Panc1 (cell line): ENCODE data around the gene GPX3. TPM values are rescaled to one million over a fixed set of nuclear protein-coding genes. Genes with fewer than 3 reads are reported as not detected.

ENCODE experiments used
- ATAC-seq: fragments of 200-7000 bp; cut with Tn5 transposase; 2 replicates; pipeline ENCODE4 v1.9.1; 2020; ENCODE audit warnings: mild to moderate bottlenecking, moderate library complexity
- BruUV-seq: library from RNA; stranded (reverse); fragments of 400-500 nt; replicated peaks from 2 replicates; lab custom pipeline; 2021; lab: Mats Ljungman, UMichigan
- CTCF ChIA-PET: fragments of 300-600 bp; sonication (Branson Sonifier 250); formaldehyde crosslinking; loops from one replicate; lab custom pipeline; 2022; ENCODE audit warnings: antibody characterized with exemption; lab: Charles Lee
- POLR2A ChIA-PET: fragments of 300-600 bp; sonication (Branson Sonifier 250); formaldehyde crosslinking; loops from one replicate; lab custom pipeline; 2022; ENCODE audit warnings: antibody characterized with exemption; lab: Charles Lee
- DNase-seq: peaks from one replicate; pipeline ENCODE4 v3.0.0-alpha.2; 2010; ENCODE audit warnings: low read depth, low spot score
- H3K27ac ChIP-seq: 2 replicates; pipeline ENCODE4 v1.5.1; 2011; ENCODE audit warnings: mild to moderate bottlenecking, low read length, inconsistent platforms
- H3K27me3 ChIP-seq: fragments of 200-500 bp; sonication (Bioruptor generic); 2 replicates; pipeline ENCODE4 v1.6.0; 2014; ENCODE audit warnings: low read length, inconsistent platforms; ENCODE audit not compliant: control insufficient read depth, insufficient read depth
- H3K36me3 ChIP-seq: fragments of 200-500 bp; sonication (Bioruptor generic); 2 replicates; pipeline ENCODE4 v1.5.1; 2014; ENCODE audit warnings: inconsistent platforms, mild to moderate bottlenecking, low read length, moderate library complexity; ENCODE audit not compliant: control insufficient read depth, insufficient read depth
- H3K4me1 ChIP-seq: 2 replicates; pipeline ENCODE4 v1.5.1; 2011; ENCODE audit warnings: inconsistent platforms, mild to moderate bottlenecking, low read length, moderate library complexity; ENCODE audit not compliant: control insufficient read depth, insufficient read depth
- H3K4me3 ChIP-seq, 2 experiments: 2 replicates each; pipeline ENCODE4 v1.5.1; 2011 to 2012; ENCODE audit warnings: low read depth in 2 of 2, low read length in 2 of 2, mild to moderate bottlenecking in 2 of 2, inconsistent platforms in 1 of 2, moderate library complexity in 1 of 2
- H3K9me3 ChIP-seq: fragments of 200-500 bp; sonication (Bioruptor generic); 2 replicates; pipeline ENCODE4 v1.5.1; 2014; ENCODE audit warnings: low read depth, mild to moderate bottlenecking, inconsistent platforms, low read length, moderate library complexity; ENCODE audit not compliant: control insufficient read depth, insufficient read depth
- CTCF ChIP-seq: fragments of 450-650 bp; IDR thresholded peaks from 2 replicates; pipeline ENCODE4 v1.5.1; 2017; ENCODE audit warnings: mild to moderate bottlenecking
- POLR2AphosphoS5 ChIP-seq: IDR thresholded peaks from 2 replicates; pipeline ENCODE4 v1.6.1; 2012; ENCODE audit warnings: mild to moderate bottlenecking, low read depth, low read length, moderate library complexity
- REST ChIP-seq, 2 experiments: IDR thresholded peaks; 2 replicates each; pipeline ENCODE4 v1.6.1; 2011 to 2012; ENCODE audit warnings: low read depth in 2 of 2, control low read depth in 1 of 2, low read length in 1 of 2, mild to moderate bottlenecking in 1 of 2, moderate library complexity in 1 of 2; ENCODE audit not compliant: insufficient read depth in 1 of 2
- SIN3A ChIP-seq: IDR thresholded peaks from 2 replicates; pipeline ENCODE4 v1.6.1; 2012; ENCODE audit warnings: low read depth, mild to moderate bottlenecking, low read length, moderate library complexity, borderline replicate concordance; ENCODE audit not compliant: insufficient read depth
- TCF7L2 ChIP-seq: IDR thresholded peaks from 2 replicates; pipeline ENCODE4 v1.6.1; 2011; ENCODE audit warnings: mild to moderate bottlenecking, low read depth, low read length, inconsistent platforms
- in situ Hi-C: cut with HindIII; loops from 2 replicates; pipeline ENCODE4 v1.10.0; 2016; ENCODE audit warnings: low sequenced_read_pairs, low pct_unique_long_range_greater_than_20kb
- intact Hi-C: fragments of 100-400 bp; cut with micrococcal nuclease; formaldehyde crosslinking; loops from one replicate; pipeline ENCODE4 v1.10.0; 2022; ENCODE audit not compliant: unreplicated experiment
- total RNA-seq: library from RNA; stranded (reverse); gene quantifications from one replicate; pipeline ENCODE4 v1.2.1, GENCODE V29; 2021; ENCODE audit not compliant: unreplicated experiment

GPX3 gene
- total RNA-seq, 1 experiment from 2014 or later = 8.5 TPM

GRCh38 chr5:151015974-151016587 lies 4.3 kb upstream of the GPX3 start (continued):
- TF ChIP-seq SIN3A = no peak

- in situ Hi-C loops (no loop called here), intact Hi-C loops (no loop called here)
- H3K9me3 ChIP-seq = no peaks in the 10 kb centered on the region
- BruUV-seq = no TSS peak
- H3K4me1 ChIP-seq = no peaks in the 10 kb centered on the region
- no peaks in the 10 kb centered on the region for H3K36me3 ChIP-seq
- DNase-seq (no peak), ATAC-seq (no peak)
- no peak overlapping the region for H3K4me3 ChIP-seq
- H3K27ac ChIP-seq = no peak overlapping the region
- ChIA-PET POLR2A (no interaction called here), CTCF (no interaction called here)
- no peaks in the 10 kb centered on the region for H3K27me3 ChIP-seq
- TF ChIP-seq TCF7L2 (no peak), POLR2AphosphoS5 (no peak), CTCF (no peak), SIN3A (no peak), REST (IDR thresholded peaks at IDR 0.05; ENCODE audit: insufficient read depth in 1 of 2, low read depth in 2 of 2, low read length in 1 of 2) (no peak)
Observed at GRCh38 chr5:151016700-151017099, 3.7 kb upstream of the GPX3 start.

GRCh38 chr5:151017897-151018296 lies 2.5 kb upstream of the GPX3 start:
- ChIA-PET POLR2A (no interaction called here), CTCF (no interaction called here)
- DNase-seq (no peak), ATAC-seq (no peak)
- Histone ChIP-seq H3K4me3 (no peak overlapping the region), H3K4me1 (no peaks in the 10 kb centered on the region), H3K27ac (no peak overlapping the region), H3K9me3 (no peaks in the 10 kb centered on the region), H3K27me3 (no peaks in the 10 kb centered on the region), H3K36me3 (no peaks in the 10 kb centered on the region)
- BruUV-seq = no TSS peak
- TF ChIP-seq TCF7L2 (no peak), CTCF (no peak), REST (IDR thresholded peaks at IDR 0.05; ENCODE audit: insufficient read depth in 1 of 2, low read depth in 2 of 2, low read length in 1 of 2) (no peak), POLR2AphosphoS5 (no peak), SIN3A (no peak)
- intact Hi-C loops = no loop called here
- in situ Hi-C loops = no loop called here
